GM04503 (cell line): ENCODE results near the gene MYOZ3.

Experiments used
- DNase-seq: peaks from one replicate; pipeline ENCODE4 v3.0.0-alpha.2; 2012; ENCODE audit warnings: low read depth

MYOZ3 gene

DNA sequence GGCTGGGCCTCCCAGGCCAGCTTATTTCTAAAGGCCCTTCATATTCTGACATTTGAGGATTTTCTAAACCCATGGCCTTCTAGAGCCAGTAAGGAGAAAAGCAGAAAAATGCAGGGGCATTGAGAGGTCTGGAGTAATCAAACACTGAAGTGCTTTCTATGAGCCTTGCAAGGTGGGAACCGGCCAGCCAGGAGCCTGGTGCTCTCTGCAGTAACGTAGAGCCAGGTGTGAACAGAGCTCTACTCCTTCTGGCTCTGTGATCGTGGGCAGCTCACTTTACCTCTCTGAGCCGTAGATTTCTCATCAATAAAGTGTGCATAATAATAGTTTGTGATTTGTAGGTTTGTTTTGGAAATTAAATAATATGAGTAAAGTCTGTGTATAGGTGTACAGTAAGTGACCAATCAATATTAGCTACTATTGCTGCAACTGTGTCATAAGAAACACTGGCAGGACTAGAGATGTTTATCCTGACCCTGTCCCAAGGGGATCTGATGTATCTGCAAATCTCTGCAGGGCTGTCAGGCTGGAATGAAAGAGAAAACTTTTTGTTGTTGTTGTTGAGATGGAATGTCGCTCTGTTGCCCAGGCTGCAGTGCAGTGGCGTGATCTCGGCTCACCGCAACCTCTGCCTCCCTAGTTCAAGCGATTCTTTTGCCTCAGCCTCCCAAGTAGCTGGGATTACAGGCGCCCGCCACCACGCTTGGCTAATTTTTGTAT, 17.9 kb upstream of the MYOZ3 start:
- no peak for DNase-seq

GRCh38 chr5:150644058-150644457, 17.0 kb upstream of the MYOZ3 start:
- no peak for DNase-seq

- DNase-seq, result no peak
These were observed 16.5 kb upstream of the MYOZ3 start for GRCh38 chr5:150644514-150644913.

GRCh38 chr5:150645070-150645700, 15.9 kb upstream of the MYOZ3 start:
- DNase-seq, result peak; percentile 95

GRCh38 chr5:150647275-150648251, 13.5 kb upstream of the MYOZ3 start:
- no peak for DNase-seq

DNA sequence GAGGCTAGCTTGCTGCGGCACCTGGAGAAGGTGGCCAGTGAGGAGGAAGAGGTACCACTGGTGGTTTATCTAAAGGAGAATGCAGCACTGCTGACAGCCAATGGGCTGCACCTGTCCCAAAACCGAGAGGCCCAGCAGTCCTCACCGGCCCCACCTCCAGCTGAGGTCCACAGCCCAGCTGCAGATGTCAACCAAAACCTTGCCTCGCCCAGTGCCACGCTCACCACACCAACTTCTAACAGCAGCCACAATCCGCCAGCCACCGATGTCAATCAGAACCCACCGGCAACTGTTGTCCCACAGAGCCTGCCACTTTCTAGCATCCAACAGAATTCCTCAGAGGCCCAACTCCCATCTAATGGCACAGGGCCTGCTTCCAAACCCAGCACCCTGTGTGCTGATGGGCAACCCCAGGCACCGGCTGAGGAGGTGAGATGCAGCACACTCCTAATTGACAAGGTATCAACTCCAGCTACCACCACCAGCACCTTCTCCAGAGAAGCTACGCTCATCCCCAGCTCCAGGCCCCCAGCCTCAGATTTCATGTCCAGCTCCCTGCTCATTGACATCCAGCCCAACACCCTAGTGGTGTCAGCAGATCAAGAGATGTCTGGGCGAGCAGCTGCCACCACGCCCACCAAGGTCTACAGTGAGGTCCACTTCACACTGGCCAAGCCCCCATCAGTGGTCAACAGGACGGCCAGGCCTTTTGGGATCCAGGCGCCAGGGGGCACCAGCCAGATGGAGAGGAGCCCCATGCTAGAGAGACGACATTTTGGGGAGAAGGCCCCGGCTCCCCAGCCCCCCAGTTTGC, 12.6 kb upstream of the MYOZ3 start:
- DNase-seq, result no peak

DNA sequence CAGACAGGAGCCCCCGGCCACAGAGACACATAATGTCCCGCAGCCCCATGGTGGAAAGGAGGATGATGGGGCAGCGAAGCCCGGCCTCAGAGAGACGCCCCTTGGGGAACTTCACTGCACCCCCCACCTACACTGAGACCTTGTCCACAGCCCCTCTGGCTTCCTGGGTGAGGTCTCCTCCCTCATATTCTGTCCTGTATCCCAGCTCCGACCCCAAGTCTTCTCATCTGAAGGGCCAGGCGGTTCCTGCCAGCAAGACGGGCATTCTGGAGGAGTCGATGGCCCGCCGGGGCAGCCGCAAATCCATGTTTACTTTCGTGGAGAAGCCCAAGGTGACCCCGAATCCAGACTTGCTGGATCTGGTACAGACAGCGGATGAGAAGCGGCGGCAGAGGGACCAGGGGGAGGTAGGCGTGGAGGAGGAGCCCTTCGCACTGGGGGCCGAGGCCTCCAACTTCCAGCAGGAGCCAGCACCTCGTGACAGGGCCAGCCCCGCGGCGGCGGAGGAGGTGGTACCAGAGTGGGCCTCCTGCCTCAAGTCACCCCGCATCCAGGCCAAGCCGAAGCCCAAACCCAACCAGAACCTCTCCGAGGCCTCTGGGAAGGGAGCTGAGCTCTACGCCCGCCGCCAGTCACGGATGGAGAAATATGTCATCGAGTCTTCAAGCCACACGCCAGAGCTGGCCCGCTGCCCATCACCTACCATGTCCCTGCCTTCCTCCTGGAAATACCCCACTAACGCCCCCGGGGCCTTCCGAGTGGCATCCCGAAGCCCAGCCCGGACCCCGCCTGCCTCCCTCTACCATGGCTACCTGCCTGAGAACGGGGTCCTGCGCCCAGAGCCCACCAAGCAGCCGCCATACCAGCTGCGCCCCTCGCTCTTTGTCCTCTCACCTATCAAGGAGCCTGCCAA, 11.7 kb upstream of the MYOZ3 start:
- no peak for DNase-seq

- no peak for DNase-seq
These were observed 10.7 kb upstream of the MYOZ3 start for GRCh38 chr5:150650021-150651006.

GRCh38 chr5:150651382-150651781, 9.7 kb upstream of the MYOZ3 start:
- DNase-seq, result no peak

GRCh38 chr5:150651924-150652671, 9.0 kb upstream of the MYOZ3 start:
- DNase-seq, result no peak

DNA sequence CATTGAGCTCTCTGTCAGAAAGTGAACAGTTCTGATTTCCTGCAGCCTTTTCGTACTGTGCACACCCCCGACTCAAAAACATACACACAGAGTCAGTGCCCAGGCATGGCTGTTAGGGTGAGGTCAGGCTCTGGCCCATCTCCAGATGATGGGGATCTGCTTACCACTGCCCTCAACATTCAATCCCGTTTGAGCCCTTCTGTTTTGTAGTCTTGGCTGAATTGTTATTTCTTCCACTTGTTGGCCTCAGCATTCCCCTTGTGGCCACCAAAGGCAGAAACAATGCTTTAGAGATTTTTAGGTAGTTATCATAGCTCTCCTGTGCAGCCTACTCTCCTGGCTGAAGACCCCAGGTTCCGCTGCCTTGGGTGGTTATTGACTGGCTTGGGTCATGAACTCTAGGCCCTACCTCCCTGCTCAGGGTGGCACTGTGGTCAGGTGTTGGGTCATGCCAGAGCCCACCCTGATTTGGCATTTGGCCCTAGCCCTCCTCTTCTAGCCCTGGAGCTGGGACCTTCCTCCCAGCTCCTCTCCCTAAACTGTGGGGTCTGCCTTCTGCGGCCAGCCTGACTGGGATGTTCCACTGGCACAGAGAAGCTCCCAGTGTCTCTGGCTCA, 7.8 kb upstream of the MYOZ3 start:
- no peak for DNase-seq

- no peak for DNase-seq
These were observed 7.1 kb upstream of the MYOZ3 start for GRCh38 chr5:150653762-150654556.

DNA sequence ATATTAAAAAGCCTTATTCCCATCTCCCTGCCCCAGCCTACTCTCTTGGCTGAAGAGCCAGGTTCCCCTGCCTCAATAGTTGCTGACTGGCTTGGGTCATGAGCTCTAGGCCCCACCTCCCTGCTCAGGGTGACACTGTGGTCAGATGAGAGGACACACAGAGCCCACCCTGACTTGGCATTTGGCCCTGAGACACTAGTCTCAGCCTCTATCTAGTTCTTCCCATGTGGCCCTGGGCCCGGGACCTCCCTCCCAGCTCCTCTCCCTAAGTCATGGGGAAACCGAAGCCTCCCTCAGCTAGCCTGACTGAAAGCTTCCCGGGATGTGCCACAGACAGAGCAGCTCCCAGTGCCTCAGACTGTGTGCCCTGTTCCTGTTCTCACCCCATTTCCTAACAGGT, 5.8 kb upstream of the MYOZ3 start:
- DNase-seq, result no peak

DNA sequence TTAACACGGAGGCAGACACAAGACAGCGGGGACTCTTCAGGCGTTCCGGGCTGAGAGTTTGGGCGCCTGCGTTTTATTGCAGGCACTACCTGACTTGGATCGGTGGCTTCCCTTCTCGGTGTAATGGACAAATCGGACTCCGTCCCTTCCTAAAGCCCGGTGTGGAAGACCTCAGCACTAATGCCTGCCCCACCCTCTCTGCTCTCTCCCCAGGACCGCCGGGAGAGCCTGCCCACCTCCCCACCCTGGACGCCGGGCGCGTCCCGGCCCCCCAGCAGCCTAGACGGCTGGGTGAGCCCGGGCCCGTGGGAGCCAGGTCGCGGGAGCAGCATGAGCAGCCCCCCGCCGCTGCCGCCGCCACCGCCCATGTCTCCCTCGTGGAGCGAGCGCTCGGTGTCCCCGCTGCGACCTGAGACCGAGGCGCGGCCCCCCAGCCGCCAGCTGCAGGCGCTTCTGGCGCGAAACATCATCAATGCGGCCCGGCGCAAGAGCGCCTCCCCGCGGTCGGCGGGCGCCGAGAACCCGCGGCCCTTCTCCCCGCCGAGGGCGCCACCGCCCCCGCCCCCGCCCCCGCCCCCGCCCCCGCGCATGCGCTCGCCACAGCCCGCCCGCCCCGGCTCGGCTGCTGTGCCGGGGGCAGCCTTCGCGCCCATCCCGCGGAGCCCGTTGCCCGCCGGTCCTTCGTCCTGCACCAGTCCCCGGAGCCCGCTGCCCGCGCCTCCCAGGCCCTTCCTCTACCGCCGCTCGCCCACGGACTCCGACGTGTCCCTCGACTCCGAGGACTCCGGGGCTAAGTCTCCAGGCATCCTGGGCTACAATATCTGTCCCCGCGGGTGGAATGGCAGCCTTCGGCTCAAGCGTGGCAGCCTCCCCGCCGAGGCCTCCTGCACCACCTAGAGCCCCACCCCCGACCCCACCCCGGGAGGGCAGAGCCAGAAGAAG, 4.6 kb upstream of the MYOZ3 start:
- DNase-seq, result no peak

- DNase-seq, result no peak
These were observed 2.9 kb upstream of the MYOZ3 start for GRCh38 chr5:150658121-150658520.

DNA sequence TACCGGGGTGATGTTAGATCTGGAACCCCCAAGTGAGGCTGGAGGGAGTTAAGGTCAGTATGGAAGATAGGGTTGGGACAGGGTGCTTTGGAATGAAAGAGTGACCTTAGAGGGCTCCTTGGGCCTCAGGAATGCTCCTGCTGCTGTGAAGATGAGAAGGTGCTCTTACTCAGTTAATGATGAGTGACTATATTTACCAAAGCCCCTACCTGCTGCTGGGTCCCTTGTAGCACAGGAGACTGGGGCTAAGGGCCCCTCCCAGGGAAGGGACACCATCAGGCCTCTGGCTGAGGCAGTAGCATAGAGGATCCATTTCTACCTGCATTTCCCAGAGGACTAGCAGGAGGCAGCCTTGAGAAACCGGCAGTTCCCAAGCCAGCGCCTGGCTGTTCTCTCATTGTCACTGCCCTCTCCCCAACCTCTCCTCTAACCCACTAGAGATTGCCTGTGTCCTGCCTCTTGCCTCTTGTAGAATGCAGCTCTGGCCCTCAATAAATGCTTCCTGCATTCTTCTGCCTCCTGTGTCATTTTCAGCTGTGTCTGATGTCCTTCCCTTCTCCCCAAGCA, 2.3 kb upstream of the MYOZ3 start:
- DNase-seq, result no peak
